ENCODE data around the gene PPP3R1.
A peak's percentile ranks its signal among the peaks of the same experiment; 100 is the strongest.

DNA sequence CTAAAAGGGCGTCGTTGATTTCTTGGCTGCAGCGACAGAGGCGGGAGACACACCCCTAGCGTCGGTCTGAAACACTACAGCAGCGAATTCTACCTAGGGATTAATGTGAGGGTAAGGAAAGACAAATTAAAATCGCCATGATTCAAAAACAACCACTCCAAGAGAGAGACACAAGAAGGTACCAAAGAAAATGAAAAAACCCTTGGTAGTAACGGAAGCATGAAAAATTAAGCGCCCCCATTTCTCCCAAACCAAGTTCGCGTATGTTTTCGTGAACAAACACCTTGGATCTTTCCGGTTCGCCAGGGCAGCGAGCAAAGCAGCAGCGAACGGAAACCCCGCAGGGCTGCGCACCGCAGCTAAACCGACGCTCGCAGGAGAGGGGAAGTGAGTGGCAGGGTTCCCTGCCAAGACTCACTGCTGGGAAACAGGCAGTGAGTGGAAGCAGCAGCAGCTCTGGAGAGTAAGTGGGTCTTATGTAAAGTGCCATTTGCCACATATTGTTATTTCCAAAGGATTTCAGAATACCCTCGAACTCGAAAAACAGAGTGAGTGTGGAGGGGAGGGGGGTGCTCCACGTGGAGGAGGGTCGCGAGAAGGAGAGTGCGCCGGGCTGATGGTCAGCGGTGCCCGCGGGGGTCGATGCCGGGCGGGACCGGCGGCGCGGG lies 1.0 kb downstream of the PPP3R1 start:
- TF ChIP-seq POLR2AphosphoS5 (IDR thresholded peaks at IDR 0.05; ENCODE audit: low read depth, low read length) (no peak), POLR2A (IDR thresholded peaks at IDR 0.05; ENCODE audit: low read depth, low read length) (peak; percentile 40; the same call in 1 of the 2 replicates)

Data from GM12892 (cell line).